Stimulated activated naive CD8-positive, alpha-beta T cell treated with anti-CD3 and anti-CD28 coated beads, Interleukin-15, Interleukin-2, amounts not matched to agents 100 U/mL and 50 U/mL, for 24 hours (primary cell): ENCODE measurements around the gene DCHS1.

Source experiments
- ATAC-seq: fragments of 150-1000 bp; cut with Tn5 transposase; one replicate; pipeline ENCODE4 v1.10.0; 2021
- DNase-seq: peaks from one replicate; pipeline ENCODE4 v3.0.0; 2021

DCHS1 gene

GRCh38 chr11:6612213-6613041 lies 43.2 kb downstream of the DCHS1 start, which contains the start of gene TAF10:
TAF10 (minus strand) TSS chr11:6612216; CDS start chr11:6612189, 27 bp downstream.
- peak; percentile 87 for ATAC-seq
- DNase-seq = peak; percentile 97

DNA sequence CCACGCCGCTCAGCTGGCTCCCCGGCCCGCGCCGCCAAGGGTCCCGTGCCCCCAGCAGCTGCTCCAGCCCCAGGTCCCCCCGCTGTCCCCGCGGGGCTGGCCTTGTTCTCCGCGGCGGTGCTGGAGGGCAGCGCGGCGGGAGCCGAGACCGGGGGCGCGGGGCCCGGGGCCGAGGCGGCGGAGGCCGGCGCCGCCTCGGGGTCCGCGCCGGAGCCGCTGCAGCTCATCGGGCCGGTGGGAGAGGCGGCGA lies 43.7 kb downstream of the DCHS1 start:
- DNase-seq = no peak
- ATAC-seq = peak; percentile 9

DNA sequence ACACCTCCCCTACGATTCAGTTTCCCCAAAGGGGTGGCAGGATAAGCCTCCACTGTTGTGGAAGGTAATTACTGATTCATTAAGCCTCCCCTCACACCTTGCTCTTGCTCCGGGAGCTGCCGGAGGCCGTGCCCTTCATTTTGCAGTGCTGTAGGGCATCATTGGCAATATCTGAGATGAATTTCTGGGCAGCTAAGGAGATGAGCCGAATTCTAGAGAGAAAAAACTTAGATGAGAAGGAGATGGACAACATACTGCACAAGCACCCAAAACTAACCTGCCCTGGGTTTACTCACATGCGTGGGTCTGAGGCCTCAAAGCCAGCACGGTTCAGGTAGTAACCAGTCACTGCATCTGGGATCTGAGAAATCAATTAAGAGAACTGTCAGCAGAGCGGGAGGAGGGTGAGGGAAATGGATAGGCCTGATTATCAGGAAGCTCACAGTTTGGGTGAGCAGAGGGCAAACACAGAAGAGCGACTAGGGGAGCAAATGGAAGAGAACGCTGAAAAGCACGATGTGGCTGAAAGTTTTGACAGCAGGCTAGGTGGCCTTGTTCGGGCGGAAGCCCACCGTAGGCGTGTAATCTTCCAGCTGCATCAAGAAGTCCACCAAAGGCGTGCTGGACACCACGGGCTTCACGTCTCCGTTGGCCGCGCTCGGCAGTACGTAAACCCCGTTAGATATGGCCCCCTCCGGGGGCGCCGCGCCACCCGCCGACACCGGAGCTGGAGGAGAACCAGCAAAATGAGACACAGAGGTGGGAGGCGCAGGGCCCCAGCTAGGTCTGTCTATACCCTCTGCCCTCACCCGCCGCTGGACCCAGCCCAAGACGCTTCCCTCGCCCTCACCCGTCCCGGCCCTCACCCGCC lies 44.3 kb downstream of the DCHS1 start:
- DNase-seq (peak; percentile 53), ATAC-seq (no peak)

- DNase-seq = no peak
- ATAC-seq = no peak
These were observed 45.0 kb downstream of the DCHS1 start for GRCh38 chr11:6610591-6610990.

GRCh38 chr11:6609502-6610015 lies 46.0 kb downstream of the DCHS1 start:
- no peak for ATAC-seq
- no peak for DNase-seq

GRCh38 chr11:6608726-6609501 lies 46.7 kb downstream of the DCHS1 start:
- ATAC-seq (no peak), DNase-seq (no peak)

GRCh38 chr11:6608011-6608410 lies 47.6 kb downstream of the DCHS1 start:
- ATAC-seq (no peak), DNase-seq (no peak)

GRCh38 chr11:6607190-6607795 lies 48.3 kb downstream of the DCHS1 start:
- ATAC-seq = no peak
- DNase-seq = no peak

DNA sequence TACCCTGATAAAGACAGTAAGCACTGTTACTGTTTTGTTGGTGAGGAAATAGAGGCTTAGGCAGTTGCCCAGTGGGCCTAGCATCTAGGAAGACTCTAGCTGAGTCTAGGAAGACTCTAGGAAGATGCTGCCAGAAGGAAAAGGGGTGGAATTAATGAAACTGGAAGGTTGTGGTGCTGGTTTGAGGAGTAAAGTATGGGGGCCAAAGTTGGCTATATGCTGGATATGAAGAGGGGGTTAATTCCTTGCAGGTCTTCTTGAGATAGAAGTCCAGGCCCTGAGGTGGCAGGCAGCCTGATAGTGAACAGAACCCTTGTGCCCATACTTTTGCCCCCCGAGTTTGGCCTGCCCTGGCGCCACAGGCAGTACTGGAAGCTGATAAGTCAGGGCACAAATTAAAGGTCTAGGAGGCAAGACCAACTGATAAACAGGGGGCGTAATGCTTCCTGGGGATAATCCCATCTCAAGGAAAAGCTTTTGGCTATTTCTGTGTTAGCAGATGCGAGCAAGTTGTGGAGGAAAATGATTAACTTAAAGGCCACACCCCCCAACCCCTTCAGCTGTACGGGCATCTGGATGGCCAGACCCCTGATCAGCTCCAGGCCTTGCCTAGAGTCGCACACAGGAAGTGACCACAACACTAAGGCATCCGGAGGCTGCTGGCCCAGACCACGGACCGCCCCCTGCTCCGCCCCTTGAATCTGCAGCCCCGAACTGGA lies 49.0 kb downstream of the DCHS1 start:
- DNase-seq (peak; percentile 79), ATAC-seq (peak; percentile 24)

DNA sequence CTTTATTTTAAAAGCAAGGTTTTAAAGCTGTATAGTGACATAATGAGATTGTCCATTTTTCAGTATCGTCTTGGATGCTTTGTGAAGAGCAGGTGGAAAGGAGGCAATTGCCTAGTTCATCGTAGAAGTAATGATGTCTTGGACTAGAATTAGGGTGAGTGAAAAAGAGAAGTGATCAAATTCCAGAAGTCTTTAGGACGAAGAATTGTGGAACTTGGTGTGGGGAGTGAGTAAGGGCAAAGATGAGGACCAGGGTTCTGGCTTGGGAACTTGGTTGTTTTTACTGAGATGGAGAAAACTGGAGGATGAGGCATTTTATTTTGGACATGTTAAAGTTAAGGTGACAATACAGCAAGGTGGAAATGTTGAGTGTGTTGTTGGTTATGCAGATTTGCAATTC lies 50.8 kb downstream of the DCHS1 start:
- DNase-seq (no peak), ATAC-seq (no peak)

GRCh38 chr11:6604081-6604626 lies 51.5 kb downstream of the DCHS1 start:
- ATAC-seq (peak; percentile 50), DNase-seq (peak; percentile 57)

GRCh38 chr11:6603287-6604080 lies 52.1 kb downstream of the DCHS1 start, which contains the start of the genes ILK and RRP8:
ILK (plus strand) TSS chr11:6603774; CDS start chr11:6604272, 498 bp downstream.
RRP8 (minus strand) TSS chr11:6603616; CDS start chr11:6603502, 114 bp downstream.
- DNase-seq = peak; percentile 90
- ATAC-seq = peak; percentile 84

DNA sequence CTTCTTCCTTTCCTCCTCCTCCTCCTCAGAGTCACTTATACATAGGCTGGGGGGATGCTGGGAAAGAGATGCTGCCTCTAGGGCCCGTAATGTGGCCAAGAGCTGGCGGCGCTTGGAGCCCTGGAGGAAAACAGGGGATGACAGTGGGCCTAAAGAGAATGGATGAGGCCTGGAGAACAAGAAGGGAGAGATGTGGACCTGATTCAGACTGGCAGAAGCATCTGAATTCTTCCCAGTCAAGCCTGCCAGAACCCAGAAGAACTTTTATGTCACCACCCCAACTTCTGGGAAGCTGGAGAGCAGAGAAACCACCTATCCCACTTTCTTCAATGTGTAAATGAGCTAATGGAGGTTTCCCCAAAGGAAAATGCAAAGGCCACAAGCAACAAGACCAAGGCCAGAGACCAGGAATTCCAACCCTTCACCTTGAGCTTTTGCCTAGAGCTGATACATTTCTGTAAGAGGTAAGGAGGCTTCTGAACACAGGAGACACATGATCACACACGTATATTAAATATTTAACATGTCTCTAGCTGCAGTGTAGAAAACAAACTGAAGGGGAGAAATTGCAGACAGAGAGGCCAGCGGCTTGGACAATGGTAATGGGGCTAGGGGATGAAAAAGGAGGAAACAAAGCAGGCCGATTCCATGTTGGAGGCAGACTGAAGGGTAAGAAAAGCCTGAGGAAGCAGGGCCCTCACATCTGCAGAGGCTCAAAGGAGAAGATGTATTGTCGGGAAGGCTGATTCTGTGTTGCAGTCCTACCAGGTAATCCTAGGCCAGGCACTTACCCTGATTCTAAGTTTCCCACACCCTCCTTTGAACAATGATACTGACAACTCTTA lies 53.3 kb downstream of the DCHS1 start:
- ATAC-seq = no peak

GRCh38 chr11:6601041-6601461 lies 54.6 kb downstream of the DCHS1 start:
- ATAC-seq = no peak
- DNase-seq = no peak

More for the DNA sequence above, 53.3 kb downstream of the DCHS1 start:
- no peak for DNase-seq

GRCh38 chr11:6599881-6600390 lies 55.7 kb downstream of the DCHS1 start:
- DNase-seq (no peak), ATAC-seq (no peak)

DNA sequence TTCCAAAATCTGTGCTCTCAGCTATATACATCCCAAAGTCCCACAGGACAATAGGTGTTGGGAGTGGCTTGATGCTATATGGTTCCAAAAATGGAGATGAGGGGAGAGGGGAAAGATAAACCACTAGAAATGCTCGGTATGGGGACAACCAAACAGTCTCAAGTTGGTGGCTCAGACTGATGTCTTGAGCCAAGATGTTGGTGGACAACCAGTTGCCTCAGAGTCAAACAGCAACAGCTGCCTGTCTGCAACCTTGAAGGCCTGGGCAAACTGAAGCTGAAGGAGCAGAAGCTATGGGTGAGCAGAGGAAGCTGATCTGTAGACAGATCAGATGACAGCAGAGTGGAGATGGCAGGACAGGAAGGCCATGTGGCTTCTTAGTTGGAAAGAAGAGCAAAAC lies 56.2 kb downstream of the DCHS1 start:
- DNase-seq = no peak
- no peak for ATAC-seq

- no peak for DNase-seq
- no peak for ATAC-seq
These were observed 57.1 kb downstream of the DCHS1 start for GRCh38 chr11:6598555-6598954.

- no peak for ATAC-seq
These were observed 59.3 kb downstream of the DCHS1 start for GRCh38 chr11:6596239-6596877.

More at GRCh38 chr11:6596239-6596877, 59.3 kb downstream of the DCHS1 start:
- no peak for DNase-seq
